HL-60 (cell line): ENCODE results near the gene KIAA1217.

Source experiments
- DNase-seq, 2 experiments: peaks; one replicate each; pipeline ENCODE4 v3.0.0-alpha.2; 2010 to 2020; ENCODE audit warnings: low read depth in 1 of 2, low spot score in 1 of 2
- H3K27ac ChIP-seq: fragments of 250-450 bp; sonication (Bioruptor Pico); replicated peaks from 2 replicates; pipeline ENCODE4 v1.5.1; 2020; ENCODE audit warnings: mild to moderate bottlenecking, moderate library complexity
- H3K27me3 ChIP-seq: fragments of 250-450 bp; sonication (Bioruptor Pico); 2 replicates; pipeline ENCODE4 v1.5.1; 2021; ENCODE audit warnings: mild to moderate bottlenecking, moderate library complexity; ENCODE audit not compliant: insufficient read depth, poor library complexity, severe bottlenecking
- H3K4me3 ChIP-seq: replicated peaks from 2 replicates; pipeline ENCODE4 v1.5.1; 2011; ENCODE audit warnings: mild to moderate bottlenecking, control low read depth, low read length; ENCODE audit not compliant: insufficient read depth
- CTCF ChIP-seq: IDR thresholded peaks from one replicate; pipeline ENCODE4 v1.5.1; 2011; ENCODE audit warnings: low read length, control low read depth, inconsistent platforms; ENCODE audit not compliant: insufficient read depth
- GABPA ChIP-seq: IDR thresholded peaks from 2 replicates; pipeline ENCODE4 v1.6.1; 2012; ENCODE audit warnings: low read depth
- POLR2AphosphoS5 ChIP-seq: IDR thresholded peaks from 2 replicates; pipeline ENCODE4 v1.6.1; 2012; ENCODE audit warnings: low read depth
- REST ChIP-seq: IDR thresholded peaks from 2 replicates; pipeline ENCODE4 v1.6.1; 2012; ENCODE audit warnings: low read depth; ENCODE audit not compliant: insufficient replicate concordance
- SPI1 ChIP-seq: IDR thresholded peaks from 2 replicates; pipeline ENCODE4 v1.6.1; 2012; ENCODE audit warnings: low read depth, mild to moderate bottlenecking, borderline replicate concordance

KIAA1217 gene

GRCh38 chr10:24201503-24202180 is 7.3 kb upstream of the KIAA1217 start:
- H3K4me3 ChIP-seq: no peak overlapping the region
- no peak overlapping the region for H3K27ac ChIP-seq
- TF ChIP-seq GABPA: no peak
- TF ChIP-seq POLR2AphosphoS5: no peak
- no peak for TF ChIP-seq SPI1
- TF ChIP-seq REST: no peak
- no peak for TF ChIP-seq CTCF
- DNase-seq: no peak
- H3K27me3 ChIP-seq: no peaks in the 10 kb centered on the region

GRCh38 chr10:24202181-24202570 is 6.8 kb upstream of the KIAA1217 start:
- H3K4me3 ChIP-seq: no peak overlapping the region
- no peaks in the 10 kb centered on the region for H3K27me3 ChIP-seq
- no peak overlapping the region for H3K27ac ChIP-seq
- no peak for DNase-seq
- no peak for TF ChIP-seq CTCF
- TF ChIP-seq POLR2AphosphoS5: no peak
- no peak for TF ChIP-seq GABPA
- TF ChIP-seq SPI1: no peak
- TF ChIP-seq REST: no peak

GRCh38 chr10:24205821-24206220 is 3.1 kb upstream of the KIAA1217 start:
- TF ChIP-seq REST (no peak), GABPA (no peak), CTCF (no peak), SPI1 (no peak), POLR2AphosphoS5 (no peak)
- H3K27ac ChIP-seq: no peak overlapping the region
- H3K4me3 ChIP-seq: no peak overlapping the region
- DNase-seq: no peak
- H3K27me3 ChIP-seq: no peaks in the 10 kb centered on the region
